Cardiac muscle cell (in vitro differentiated cells and primary cell): ENCODE results near the gene NR6A1. TPM values are rescaled to one million over a fixed set of nuclear protein-coding genes. Genes with fewer than 3 reads are reported as not detected.

Experiments
- DNase-seq, 2 donors: peaks; one replicate each; pipeline versions ENCODE4 v3.0.0 to v3.0.0-alpha.2; 2010 to 2017; ENCODE audit warnings: low read depth in 1 of 2, low spot score in 1 of 2
- H3K27ac ChIP-seq: fragments of 200-600 bp; sonication (generic); 2 replicates; pipeline ENCODE4 v1.5.1; 2016
- H3K27me3 ChIP-seq: fragments of 200-600 bp; sonication (generic); 2 replicates; pipeline ENCODE4 v1.6.0; 2016; ENCODE audit warnings: control low read depth
- H3K36me3 ChIP-seq: fragments of 200-600 bp; sonication (generic); 2 replicates; pipeline ENCODE4 v1.5.1; 2016; ENCODE audit warnings: control low read depth
- H3K4me1 ChIP-seq: fragments of 200-600 bp; sonication (generic); 2 replicates; pipeline ENCODE4 v1.8.1; 2017; ENCODE audit warnings: low read depth, mild to moderate bottlenecking, mixed run types
- H3K4me3 ChIP-seq: fragments of 200-600 bp; sonication (generic); 2 replicates; pipeline ENCODE4 v1.5.1; 2016; ENCODE audit warnings: mild to moderate bottlenecking
- H3K9me3 ChIP-seq: fragments of 200-600 bp; sonication (generic); 2 replicates; pipeline ENCODE4 v1.5.1; 2017; ENCODE audit warnings: low read depth, mild to moderate bottlenecking, control low read depth
- polyA plus RNA-seq: library from polyadenylated mRNA; unstranded; fragments of >200 nt; fragmentation: Nextera tagmentation; extraction: Ambion mirVana; gene quantifications from 2 replicates; pipeline ENCODE4 v1.2.1, GENCODE V29; 2016
- total RNA-seq: library from RNA; depleted of rRNA; stranded (reverse); fragments of >200 nt; gene quantifications from 2 replicates; pipeline ENCODE4 v1.2.3, GENCODE V29; 2016
- TF ChIP-seq, protein P1 (sequence below): IDR thresholded peaks from 2 replicates; pipeline ENCODE4 v1.5.1; 2012; ENCODE audit warnings: low read depth, mild to moderate bottlenecking, low read length

The NR6A1 gene
- total and polyA plus RNA-seq, 2 experiments from 2014 or later, result 3.2 to 19.8 TPM

DNA sequence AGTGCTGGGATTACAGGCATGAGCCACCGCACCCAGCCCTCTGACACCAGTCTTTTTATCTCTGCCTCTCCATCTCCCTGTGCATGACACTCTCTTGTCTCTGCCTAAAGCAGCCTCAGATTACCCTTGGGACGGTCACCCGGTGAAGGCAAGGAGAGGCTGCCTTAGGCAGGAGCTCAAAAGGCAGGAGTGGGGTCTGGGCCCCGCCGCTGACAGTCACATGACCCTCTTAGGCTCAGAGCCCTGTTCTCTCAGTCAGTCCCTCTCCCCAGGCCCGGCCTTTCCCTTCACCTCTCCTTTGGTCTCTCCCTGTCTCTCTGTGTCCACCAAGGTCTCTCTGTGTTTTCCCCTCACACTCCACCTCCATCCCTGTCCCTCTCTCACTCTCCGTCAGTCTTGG, 298.3 kb downstream of the NR6A1 start:
- Histone ChIP-seq H3K4me3 (no peak overlapping the region), H3K9me3 (no peaks in the 10 kb centered on the region), H3K27ac (no peak overlapping the region), H3K27me3 (no peaks in the 10 kb centered on the region), H3K4me1 (no peaks in the 10 kb centered on the region), H3K36me3 (no peaks in the 10 kb centered on the region)
- TF ChIP-seq, protein P1, sequence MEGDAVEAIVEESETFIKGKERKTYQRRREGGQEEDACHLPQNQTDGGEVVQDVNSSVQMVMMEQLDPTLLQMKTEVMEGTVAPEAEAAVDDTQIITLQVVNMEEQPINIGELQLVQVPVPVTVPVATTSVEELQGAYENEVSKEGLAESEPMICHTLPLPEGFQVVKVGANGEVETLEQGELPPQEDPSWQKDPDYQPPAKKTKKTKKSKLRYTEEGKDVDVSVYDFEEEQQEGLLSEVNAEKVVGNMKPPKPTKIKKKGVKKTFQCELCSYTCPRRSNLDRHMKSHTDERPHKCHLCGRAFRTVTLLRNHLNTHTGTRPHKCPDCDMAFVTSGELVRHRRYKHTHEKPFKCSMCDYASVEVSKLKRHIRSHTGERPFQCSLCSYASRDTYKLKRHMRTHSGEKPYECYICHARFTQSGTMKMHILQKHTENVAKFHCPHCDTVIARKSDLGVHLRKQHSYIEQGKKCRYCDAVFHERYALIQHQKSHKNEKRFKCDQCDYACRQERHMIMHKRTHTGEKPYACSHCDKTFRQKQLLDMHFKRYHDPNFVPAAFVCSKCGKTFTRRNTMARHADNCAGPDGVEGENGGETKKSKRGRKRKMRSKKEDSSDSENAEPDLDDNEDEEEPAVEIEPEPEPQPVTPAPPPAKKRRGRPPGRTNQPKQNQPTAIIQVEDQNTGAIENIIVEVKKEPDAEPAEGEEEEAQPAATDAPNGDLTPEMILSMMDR, result no peak
- DNase-seq, result no peak

DNA sequence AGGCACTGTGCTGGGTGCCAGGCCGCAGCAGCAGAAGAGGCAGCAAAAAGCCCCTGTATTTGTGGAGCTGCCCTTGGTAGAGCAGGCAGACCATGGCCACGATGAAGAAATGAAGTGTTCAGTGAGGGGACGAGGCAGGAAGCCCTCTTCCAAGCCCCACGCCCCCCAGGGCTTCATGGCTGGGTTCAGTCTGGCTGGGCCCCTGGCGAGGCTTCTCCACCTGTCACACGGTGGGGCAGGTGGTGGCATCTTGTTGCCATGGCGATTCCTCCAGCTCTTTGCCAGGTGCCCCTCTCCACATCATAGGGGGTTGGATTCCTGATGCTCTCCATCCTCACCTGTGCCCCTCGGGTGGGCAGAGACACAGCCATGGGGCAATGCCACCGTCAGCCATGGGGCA, 299.4 kb downstream of the NR6A1 start:
- Histone ChIP-seq H3K9me3 (no peaks in the 10 kb centered on the region), H3K4me1 (no peaks in the 10 kb centered on the region), H3K27me3 (no peaks in the 10 kb centered on the region), H3K27ac (no peak overlapping the region), H3K36me3 (no peaks in the 10 kb centered on the region), H3K4me3 (no peak overlapping the region)
- TF ChIP-seq, protein P1, result no peak
- DNase-seq, result no peak

DNA sequence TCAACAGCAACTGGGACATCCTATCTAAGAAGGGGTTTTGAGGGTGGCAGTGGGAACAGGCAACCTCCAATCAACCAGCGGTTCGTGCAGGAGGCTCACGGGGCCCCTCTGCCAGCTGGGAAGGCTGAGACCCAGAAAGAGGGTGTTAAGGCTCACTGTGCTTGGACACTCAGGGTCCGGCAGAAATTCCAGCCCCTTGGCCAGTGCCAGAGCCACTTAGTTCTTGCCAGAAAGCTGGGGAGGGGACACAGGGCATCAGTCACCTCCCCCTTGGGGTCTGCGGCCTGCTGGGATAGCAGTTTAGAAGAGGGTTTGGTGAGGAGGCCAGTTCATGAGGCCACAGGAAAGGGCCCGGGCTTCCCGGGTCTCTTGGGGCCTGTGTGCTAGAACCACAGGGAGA, 300.4 kb downstream of the NR6A1 start:
- Histone ChIP-seq H3K27ac (no peak overlapping the region), H3K36me3 (no peaks in the 10 kb centered on the region), H3K4me3 (no peak overlapping the region), H3K27me3 (no peaks in the 10 kb centered on the region), H3K4me1 (no peaks in the 10 kb centered on the region), H3K9me3 (no peaks in the 10 kb centered on the region)
- TF ChIP-seq, protein P1, result no peak
- DNase-seq, result no peak

DNA sequence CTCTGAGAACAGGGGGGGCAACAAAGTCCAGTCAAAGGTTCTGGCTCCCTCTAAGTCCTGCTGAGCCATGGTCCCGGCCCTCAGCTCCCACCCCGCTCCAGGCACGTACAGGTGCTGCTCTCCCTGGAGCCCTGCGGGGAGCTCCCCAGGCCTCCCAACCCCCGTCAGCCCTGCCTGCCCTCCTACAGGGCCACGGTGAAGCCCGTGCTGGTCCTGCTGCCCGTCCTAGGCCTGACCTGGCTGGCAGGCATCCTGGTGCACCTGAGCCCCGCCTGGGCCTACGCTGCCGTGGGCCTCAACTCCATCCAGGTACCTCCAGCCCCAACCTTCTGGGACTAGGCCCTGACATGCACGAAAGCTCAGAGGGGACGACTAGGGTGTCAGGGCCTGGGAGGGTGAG, 300.8 kb downstream of the NR6A1 start:
- Histone ChIP-seq H3K9me3 (no peaks in the 10 kb centered on the region), H3K36me3 (no peaks in the 10 kb centered on the region), H3K4me1 (no peaks in the 10 kb centered on the region), H3K4me3 (no peak overlapping the region), H3K27ac (no peak overlapping the region), H3K27me3 (no peaks in the 10 kb centered on the region)
- no peak for DNase-seq
- TF ChIP-seq, protein P1, result no peak

DNA sequence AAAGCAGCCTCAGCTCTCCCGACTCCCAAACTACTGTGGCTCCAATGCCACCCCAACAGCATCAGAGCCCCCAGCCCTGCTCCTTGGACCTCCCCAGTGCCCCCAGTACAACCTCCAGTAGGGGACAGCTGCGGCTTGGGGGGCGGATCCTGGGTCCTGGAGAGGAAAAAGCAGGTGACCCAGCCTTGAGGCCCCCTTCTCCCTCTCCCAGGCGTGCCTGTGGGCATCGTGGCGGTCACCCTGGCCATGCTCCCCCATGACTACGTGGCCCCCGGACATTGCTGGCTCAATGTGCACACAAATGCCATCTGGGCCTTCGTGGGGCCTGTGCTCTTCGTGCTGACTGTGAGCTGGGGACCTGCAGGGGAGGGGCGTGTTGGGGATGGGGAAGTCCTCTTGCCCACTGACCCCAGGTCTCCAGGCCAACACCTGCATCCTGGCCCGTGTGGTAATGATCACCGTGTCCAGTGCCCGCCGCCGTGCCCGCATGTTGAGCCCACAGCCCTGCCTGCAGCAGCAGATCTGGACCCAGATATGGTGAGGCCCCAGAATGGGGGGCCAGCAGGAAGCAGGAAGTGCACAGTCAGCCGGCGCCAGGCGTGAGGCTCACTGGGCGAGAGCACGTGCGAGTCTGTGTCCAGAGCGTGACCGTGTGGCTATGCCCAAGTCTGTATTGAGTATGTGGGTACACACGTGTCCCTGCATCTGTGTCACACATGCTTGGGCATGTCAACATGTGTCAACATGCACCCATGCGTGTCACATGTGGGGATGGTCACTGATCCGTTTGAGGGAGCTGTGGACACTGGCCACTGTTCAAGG, 301.9 kb downstream of the NR6A1 start:
- Histone ChIP-seq H3K27me3 (no peaks in the 10 kb centered on the region), H3K4me1 (no peaks in the 10 kb centered on the region), H3K4me3 (no peak overlapping the region), H3K27ac (no peak overlapping the region), H3K36me3 (no peaks in the 10 kb centered on the region), H3K9me3 (no peaks in the 10 kb centered on the region)
- TF ChIP-seq, protein P1, result no peak
- DNase-seq, result no peak
